GM04504 (cell line): ENCODE measurements around the gene RTP1.

Experiments used
- DNase-seq: peaks from one replicate; pipeline ENCODE4 v3.0.0-alpha.2; 2012; ENCODE audit warnings: low read depth

RTP1 gene

DNA sequence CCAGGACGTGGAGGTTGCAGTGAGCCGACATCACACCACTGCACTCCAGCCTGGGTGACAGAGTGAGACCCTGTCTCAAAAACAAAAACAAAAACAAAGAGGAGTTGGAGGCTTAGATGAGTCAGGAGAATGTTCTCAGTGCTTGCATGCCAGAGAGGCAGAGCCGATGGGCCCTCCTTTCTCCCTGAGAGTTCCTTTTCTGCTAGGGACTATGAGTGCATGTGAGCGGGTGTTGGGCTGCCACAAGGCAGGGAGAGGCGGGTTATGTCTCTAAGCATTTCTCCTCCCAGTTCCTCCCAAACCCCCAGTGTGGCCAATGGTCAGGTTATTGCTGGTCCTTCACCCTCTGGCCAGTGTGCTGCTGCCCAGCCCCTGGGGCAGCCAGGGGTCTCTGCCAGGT, 45.1 kb downstream of the RTP1 start:
- DNase-seq: no peak

DNA sequence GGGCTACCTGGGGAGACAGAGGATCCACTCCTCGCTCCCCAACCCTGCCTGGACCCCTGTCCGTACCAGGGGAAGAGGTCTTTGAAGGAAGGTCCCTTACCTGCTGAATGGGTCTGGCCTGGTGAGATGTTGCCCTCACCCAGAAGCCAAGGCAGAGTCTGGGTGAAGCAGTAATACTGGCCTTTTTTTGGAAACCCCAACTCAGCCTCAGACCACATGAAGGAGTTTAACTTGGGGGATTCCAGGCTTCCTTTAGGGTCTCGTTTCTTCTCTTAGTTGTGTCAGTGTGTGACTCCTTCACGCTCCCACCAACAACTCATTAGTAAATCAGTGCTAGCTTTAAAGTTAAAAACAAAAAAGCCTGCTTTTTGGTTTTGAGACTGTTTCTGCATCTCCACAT, 45.6 kb downstream of the RTP1 start:
- no peak for DNase-seq

DNA sequence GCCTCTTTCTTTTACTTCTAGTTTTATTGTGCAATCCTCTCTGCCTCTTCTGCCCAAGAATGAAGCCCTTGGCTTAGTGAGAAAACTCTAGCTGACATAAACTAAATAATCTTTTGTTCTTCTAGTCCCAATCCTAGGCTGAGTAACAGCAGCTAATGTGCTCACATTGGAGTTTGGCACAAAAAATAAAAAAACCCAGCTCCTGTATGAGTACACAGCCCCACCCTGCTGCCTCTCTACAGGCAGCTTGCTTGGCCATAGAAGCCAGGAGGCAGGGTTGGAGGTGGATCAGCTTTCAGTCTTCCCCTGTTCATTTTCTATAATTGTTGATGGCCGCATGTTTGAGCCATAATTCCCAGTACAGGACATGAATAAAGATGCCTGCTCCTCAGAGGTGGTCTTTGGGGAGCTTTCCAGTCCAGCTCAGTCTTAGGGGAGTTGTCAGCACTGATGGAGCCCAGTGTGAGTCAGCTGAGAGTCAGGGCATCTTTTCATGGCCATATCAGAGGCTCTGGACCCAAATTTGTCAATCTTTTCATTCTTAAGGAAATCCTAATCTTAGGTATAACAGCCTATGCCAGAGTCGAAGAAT, 46.7 kb downstream of the RTP1 start:
- DNase-seq: no peak

DNA sequence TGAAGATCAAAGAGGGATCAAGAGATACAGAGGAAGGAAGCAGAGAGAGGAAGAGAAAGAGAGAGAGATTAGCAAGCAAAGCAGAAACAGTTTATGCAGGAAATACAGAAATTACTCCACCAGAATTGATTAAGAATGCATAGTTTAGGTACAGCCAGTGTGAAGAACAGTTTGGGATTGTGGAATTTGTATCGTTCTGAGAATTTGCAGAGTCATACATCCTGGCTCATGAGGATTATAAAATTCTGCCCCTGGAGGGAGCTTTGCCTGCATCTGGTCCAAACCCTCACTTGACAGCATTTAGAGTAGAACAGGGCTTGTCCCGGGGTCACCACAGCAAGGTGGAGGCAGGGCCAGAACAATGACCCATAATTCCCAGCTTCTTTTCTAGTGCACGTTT, 50.1 kb downstream of the RTP1 start:
- DNase-seq: no peak
